ENCODE results near the gene EPB41L1. TPM values are rescaled to one million over a fixed set of nuclear protein-coding genes. Genes with fewer than 3 reads are reported as not detected.

Gene EPB41L1
- total RNA-seq, 1 experiment from 2014 or later: 42.1 TPM

DNA sequence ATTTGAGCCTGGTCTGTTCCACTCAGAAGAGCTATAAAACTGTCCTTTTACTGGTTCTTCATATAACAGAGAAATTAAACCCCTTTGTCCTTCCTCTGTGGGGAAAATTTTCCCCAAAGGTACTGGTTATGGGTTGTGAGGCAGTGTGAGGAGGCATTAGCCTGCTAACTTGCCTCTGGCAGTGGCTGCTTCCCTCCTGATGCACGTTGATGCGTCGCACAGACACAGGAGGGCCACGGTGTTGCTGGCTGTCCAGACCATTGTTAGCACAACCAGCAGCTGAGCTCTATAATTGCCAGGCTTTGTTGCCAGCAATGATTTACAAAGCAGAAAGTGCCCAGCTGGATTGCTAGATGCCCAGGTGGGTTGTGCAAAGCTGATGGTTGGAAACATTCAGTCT is 91.9 kb downstream of the EPB41L1 start:
- intact Hi-C loops (cut with micrococcal nuclease): no loop called here
- no peaks in the 10 kb centered on the region for H3K27me3 ChIP-seq (ENCODE audit: insufficient read depth, low read length)
- no peak overlapping the region for H3K4me2 ChIP-seq (ENCODE audit: low read length)
- H2AFZ ChIP-seq (ENCODE audit: low read depth, low read length, poor library complexity, severe bottlenecking): no peak overlapping the region
- peaks cover 50 to 53% of the 10 kb centered on the region in 2 experiments; a peak in 3 of 4 replicates for H3K36me3 ChIP-seq (ENCODE audit: control insufficient read depth in 1 of 2, insufficient read depth in 2 of 2, low read length in 2 of 2)
- no peaks in the 10 kb centered on the region for H3K9me3 ChIP-seq (ENCODE audit: control insufficient read depth in 1 of 2, insufficient read depth in 1 of 2, low read depth in 1 of 2, low read length in 2 of 2)
- no peak overlapping the region for H3K9ac ChIP-seq (ENCODE audit: low read length)
- DNase-seq (ENCODE audit: low read depth, low spot score): no peak
- H3K4me1 ChIP-seq (ENCODE audit: control insufficient read depth in 1 of 2, insufficient read depth in 2 of 2, low read length in 2 of 2): no peaks in the 10 kb centered on the region
- H3K79me2 ChIP-seq (ENCODE audit: insufficient read depth, low read length): peaks cover 59% of the 10 kb centered on the region
- no peaks in the 10 kb centered on the region for H3K9me2 ChIP-seq (ENCODE audit: insufficient read depth)
- POLR2A ChIA-PET: no interaction called here
- BruUV-seq (replicated peaks): no TSS peak
- H4K20me1 ChIP-seq (ENCODE audit: insufficient read depth): peaks cover 5% of the 10 kb centered on the region; the same call in 1 of the 2 replicates
- no peak overlapping the region for H3K27ac ChIP-seq (ENCODE audit: low read depth, low read length)
- no peak for TF ChIP-seq CBX3 (IDR thresholded peaks at IDR 0.05; ENCODE audit: low read depth)
- no peak for TF ChIP-seq ELF1 (IDR thresholded peaks at IDR 0.05; ENCODE audit: borderline replicate concordance, low read depth)
- no peak for TF ChIP-seq EZH2 (IDR thresholded peaks at IDR 0.05)
- no peak for TF ChIP-seq REST (IDR thresholded peaks at IDR 0.05; ENCODE audit: low read depth)
- no peak for TF ChIP-seq ATF3 (IDR thresholded peaks at IDR 0.05)
- TF ChIP-seq, protein P1, sequence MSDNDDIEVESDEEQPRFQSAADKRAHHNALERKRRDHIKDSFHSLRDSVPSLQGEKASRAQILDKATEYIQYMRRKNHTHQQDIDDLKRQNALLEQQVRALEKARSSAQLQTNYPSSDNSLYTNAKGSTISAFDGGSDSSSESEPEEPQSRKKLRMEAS (IDR thresholded peaks at IDR 0.05): no peak
- no peak for TF ChIP-seq TCF7L2 (IDR thresholded peaks at IDR 0.05; ENCODE audit: borderline replicate concordance, extremely low read depth, insufficient read depth, insufficient read length)
- no peak for TF ChIP-seq ZNF274 (IDR thresholded peaks at IDR 0.05; ENCODE audit: low read depth, low read length)
- no peak for TF ChIP-seq SP1 (IDR thresholded peaks at IDR 0.05; ENCODE audit: low read depth)
- TF ChIP-seq EZH2phosphoT487 (IDR thresholded peaks at IDR 0.05; ENCODE audit: borderline replicate concordance): no peak
- TF ChIP-seq CTCF (IDR thresholded peaks at IDR 0.05 in 2 of 3, conservative IDR thresholded peaks at IDR 0.05 in 1 of 3; ENCODE audit: borderline replicate concordance in 1 of 3, insufficient read depth in 1 of 3, low read depth in 2 of 3, low read length in 2 of 3): no peak
- TF ChIP-seq, protein P2, sequence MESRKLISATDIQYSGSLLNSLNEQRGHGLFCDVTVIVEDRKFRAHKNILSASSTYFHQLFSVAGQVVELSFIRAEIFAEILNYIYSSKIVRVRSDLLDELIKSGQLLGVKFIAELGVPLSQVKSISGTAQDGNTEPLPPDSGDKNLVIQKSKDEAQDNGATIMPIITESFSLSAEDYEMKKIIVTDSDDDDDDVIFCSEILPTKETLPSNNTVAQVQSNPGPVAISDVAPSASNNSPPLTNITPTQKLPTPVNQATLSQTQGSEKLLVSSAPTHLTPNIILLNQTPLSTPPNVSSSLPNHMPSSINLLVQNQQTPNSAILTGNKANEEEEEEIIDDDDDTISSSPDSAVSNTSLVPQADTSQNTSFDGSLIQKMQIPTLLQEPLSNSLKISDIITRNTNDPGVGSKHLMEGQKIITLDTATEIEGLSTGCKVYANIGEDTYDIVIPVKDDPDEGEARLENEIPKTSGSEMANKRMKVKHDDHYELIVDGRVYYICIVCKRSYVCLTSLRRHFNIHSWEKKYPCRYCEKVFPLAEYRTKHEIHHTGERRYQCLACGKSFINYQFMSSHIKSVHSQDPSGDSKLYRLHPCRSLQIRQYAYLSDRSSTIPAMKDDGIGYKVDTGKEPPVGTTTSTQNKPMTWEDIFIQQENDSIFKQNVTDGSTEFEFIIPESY (IDR thresholded peaks at IDR 0.05; ENCODE audit: extremely low read depth, insufficient replicate concordance, low read length): no peak
- TF ChIP-seq JUND (IDR thresholded peaks at IDR 0.05): no peak
- TF ChIP-seq EGR1 (IDR thresholded peaks at IDR 0.05; ENCODE audit: low read depth): no peak
- H3K4me3 ChIP-seq (replicated peaks in 1 of 2; ENCODE audit: low read depth in 1 of 2, low read length in 2 of 2): no peak overlapping the region
- no peak for ATAC-seq
- RAD21 ChIA-PET (ENCODE audit: low non-redundant PET in 1 of 2, low total read pairs in 2 of 2, uncharacterized antibody in 2 of 2, unreplicated experiment in 2 of 2): no interaction called here
- CTCF ChIA-PET: interaction anchor here (0.9 kb wide), 1 partner anchor 153 kb away, joined by 3 read pairs; no protein-coding TSS in a partner anchor
